Kasumi-1 (cell line): ENCODE data around the gene AIF1L.

Source experiments
- DNase-seq, 2 experiments: peaks; one replicate each; lab custom pipeline; 2025; lab: John Stamatoyannopoulos, UW

AIF1L gene

GRCh38 chr9:131167936-131168335 is 71.6 kb downstream of the AIF1L start:
- no peak for DNase-seq

- no peak for DNase-seq
Measured at GRCh38 chr9:131169563-131170240, 73.4 kb downstream of the AIF1L start.
